Measurements from ENCODE around the gene RDH13.
"Not testable (repeated sequence)": the region's sequence is repeated elsewhere in the genome, so short reads cannot be mapped to it uniquely, and the experiment has no call there.

Gene RDH13

GRCh38 chr19:55024111-55024510 lies 38.8 kb downstream of the RDH13 start:
- no peak for DNase-seq (ENCODE audit: low read depth in 1 of 2, low spot score in 1 of 2)
- no peak for TF ChIP-seq JUND (IDR thresholded peaks at IDR 0.05; ENCODE audit: low read depth)
- in situ Hi-C loops (cut with HindIII; ENCODE audit: low pct_unique_long_range_greater_than_20kb, low sequenced_read_pairs), result no loop called here

GRCh38 chr19:55020351-55020750 lies 42.6 kb downstream of the RDH13 start:
- in situ Hi-C loops (cut with HindIII; ENCODE audit: low pct_unique_long_range_greater_than_20kb, low sequenced_read_pairs); DNase-seq (ENCODE audit: low read depth in 1 of 2, low spot score in 1 of 2): not testable (repeated sequence)

- in situ Hi-C loops (cut with HindIII; ENCODE audit: low pct_unique_long_range_greater_than_20kb, low sequenced_read_pairs), result no loop called here
- no peak for TF ChIP-seq JUND (IDR thresholded peaks at IDR 0.05; ENCODE audit: low read depth)
- DNase-seq (ENCODE audit: low read depth in 1 of 2, low spot score in 1 of 2), result no peak
Observed at GRCh38 chr19:55018633-55019032, 44.3 kb downstream of the RDH13 start.

GRCh38 chr19:55018216-55018615 lies 44.7 kb downstream of the RDH13 start:
- in situ Hi-C loops (cut with HindIII; ENCODE audit: low pct_unique_long_range_greater_than_20kb, low sequenced_read_pairs), result no loop called here
- TF ChIP-seq JUND (IDR thresholded peaks at IDR 0.05; ENCODE audit: low read depth), result no peak
- no peak for DNase-seq (ENCODE audit: low read depth in 1 of 2, low spot score in 1 of 2)

- TF ChIP-seq JUND (IDR thresholded peaks at IDR 0.05; ENCODE audit: low read depth), result no peak
- DNase-seq (ENCODE audit: low read depth in 1 of 2, low spot score in 1 of 2), result no peak
- in situ Hi-C loops (cut with HindIII; ENCODE audit: low pct_unique_long_range_greater_than_20kb, low sequenced_read_pairs), result no loop called here
Observed at GRCh38 chr19:55016017-55016416, 46.9 kb downstream of the RDH13 start.

- TF ChIP-seq JUND (IDR thresholded peaks at IDR 0.05; ENCODE audit: low read depth), result no peak
- no peak for DNase-seq (ENCODE audit: low read depth in 1 of 2, low spot score in 1 of 2)
- in situ Hi-C loops (cut with HindIII; ENCODE audit: low pct_unique_long_range_greater_than_20kb, low sequenced_read_pairs), result no loop called here
Observed at GRCh38 chr19:55015126-55015525, 47.8 kb downstream of the RDH13 start.

GRCh38 chr19:55014714-55015113 lies 48.2 kb downstream of the RDH13 start:
- no peak for TF ChIP-seq JUND (IDR thresholded peaks at IDR 0.05; ENCODE audit: low read depth)
- in situ Hi-C loops (cut with HindIII; ENCODE audit: low pct_unique_long_range_greater_than_20kb, low sequenced_read_pairs), result no loop called here
- DNase-seq (ENCODE audit: low read depth in 1 of 2, low spot score in 1 of 2), result no peak

- DNase-seq (ENCODE audit: low read depth in 1 of 2, low spot score in 1 of 2), result no peak
- no peak for TF ChIP-seq JUND (IDR thresholded peaks at IDR 0.05; ENCODE audit: low read depth)
- in situ Hi-C loops (cut with HindIII; ENCODE audit: low pct_unique_long_range_greater_than_20kb, low sequenced_read_pairs), result no loop called here
Observed at GRCh38 chr19:55013596-55013995, 49.4 kb downstream of the RDH13 start.

GRCh38 chr19:55012306-55012705 lies 50.6 kb downstream of the RDH13 start:
- in situ Hi-C loops (cut with HindIII; ENCODE audit: low pct_unique_long_range_greater_than_20kb, low sequenced_read_pairs), result no loop called here
- no peak for TF ChIP-seq JUND (IDR thresholded peaks at IDR 0.05; ENCODE audit: low read depth)
- DNase-seq (ENCODE audit: low read depth in 1 of 2, low spot score in 1 of 2), result no peak

- in situ Hi-C loops (cut with HindIII; ENCODE audit: low pct_unique_long_range_greater_than_20kb, low sequenced_read_pairs), result not testable (repeated sequence)
Observed at GRCh38 chr19:55010561-55010960, 52.4 kb downstream of the RDH13 start.

GRCh38 chr19:55008781-55009180 lies 54.2 kb downstream of the RDH13 start:
- DNase-seq (ENCODE audit: low read depth in 1 of 2, low spot score in 1 of 2); in situ Hi-C loops (cut with HindIII; ENCODE audit: low pct_unique_long_range_greater_than_20kb, low sequenced_read_pairs): not testable (repeated sequence)

More at GRCh38 chr19:55010561-55010960, 52.4 kb downstream of the RDH13 start:
- not testable (repeated sequence) for DNase-seq (ENCODE audit: low read depth in 1 of 2, low spot score in 1 of 2)

GRCh38 chr19:55008189-55008588 lies 54.8 kb downstream of the RDH13 start:
- DNase-seq (ENCODE audit: low read depth in 1 of 2, low spot score in 1 of 2); in situ Hi-C loops (cut with HindIII; ENCODE audit: low pct_unique_long_range_greater_than_20kb, low sequenced_read_pairs): not testable (repeated sequence)

GRCh38 chr19:55007537-55007936 lies 55.4 kb downstream of the RDH13 start:
- DNase-seq (ENCODE audit: low read depth in 1 of 2, low spot score in 1 of 2); in situ Hi-C loops (cut with HindIII; ENCODE audit: low pct_unique_long_range_greater_than_20kb, low sequenced_read_pairs): not testable (repeated sequence)

GRCh38 chr19:55006795-55007194 lies 56.2 kb downstream of the RDH13 start:
- DNase-seq (ENCODE audit: low read depth in 1 of 2, low spot score in 1 of 2), result not testable (repeated sequence)

More at GRCh38 chr19:55006795-55007194, 56.2 kb downstream of the RDH13 start:
- in situ Hi-C loops (cut with HindIII; ENCODE audit: low pct_unique_long_range_greater_than_20kb, low sequenced_read_pairs), result not testable (repeated sequence)

Measured in T47D (cell line).